ENCODE measurements around the gene COPZ1.
A peak's percentile ranks its signal among the peaks of the same experiment; 100 is the strongest.

GRCh38 chr12:54360717-54361456 lies 36.0 kb downstream of the COPZ1 start:
- TF ChIP-seq CTCF (IDR thresholded peaks at IDR 0.05) (peak; percentile 66 to 90 (median 78)), POLR2AphosphoS5 (IDR thresholded peaks at IDR 0.05) (peak; percentile 50), POLR2A (IDR thresholded peaks at IDR 0.05) (no peak)

All from prostate gland (tissue), 2 donors.